HL-60 (cell line): Measurements from ENCODE around the gene BDNF.
"Not testable (repeated sequence)": the region's sequence is repeated elsewhere in the genome, so short reads cannot be mapped to it uniquely, and the experiment has no call there.

ENCODE experiments used
- GABPA ChIP-seq: IDR thresholded peaks from 2 replicates; pipeline ENCODE4 v1.6.1; 2012; ENCODE audit warnings: low read depth
- POLR2AphosphoS5 ChIP-seq: IDR thresholded peaks from 2 replicates; pipeline ENCODE4 v1.6.1; 2012; ENCODE audit warnings: low read depth
- TF ChIP-seq, protein P1 (sequence below): IDR thresholded peaks from one replicate; pipeline ENCODE4 v1.5.1; 2011; ENCODE audit warnings: low read length, control low read depth, inconsistent platforms; ENCODE audit not compliant: insufficient read depth
- TF ChIP-seq, protein P2 (sequence below): IDR thresholded peaks from 2 replicates; pipeline ENCODE4 v1.6.1; 2012; ENCODE audit warnings: low read depth; ENCODE audit not compliant: insufficient replicate concordance

DNA sequence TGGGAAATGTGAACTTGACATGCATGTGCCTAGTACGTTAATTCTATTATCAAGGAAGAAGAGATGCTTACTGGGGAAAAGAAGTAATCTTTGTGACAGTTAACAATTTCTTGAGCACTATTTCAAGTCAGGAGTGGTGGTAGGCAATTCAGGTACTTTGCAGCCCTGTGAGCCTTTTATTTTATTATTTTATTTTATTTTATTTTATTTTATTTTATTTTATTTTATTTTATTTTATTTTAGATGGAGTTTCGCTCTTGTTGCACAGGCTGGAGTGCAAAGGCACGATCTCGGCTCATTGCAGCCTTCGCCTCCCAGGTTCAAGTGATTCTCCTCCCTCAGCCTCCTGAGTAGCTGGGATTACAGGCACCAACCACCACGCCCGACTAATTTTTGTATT, 31.5 kb upstream of the BDNF start:
- TF ChIP-seq GABPA, POLR2AphosphoS5: not testable (repeated sequence)
- TF ChIP-seq, protein P1, sequence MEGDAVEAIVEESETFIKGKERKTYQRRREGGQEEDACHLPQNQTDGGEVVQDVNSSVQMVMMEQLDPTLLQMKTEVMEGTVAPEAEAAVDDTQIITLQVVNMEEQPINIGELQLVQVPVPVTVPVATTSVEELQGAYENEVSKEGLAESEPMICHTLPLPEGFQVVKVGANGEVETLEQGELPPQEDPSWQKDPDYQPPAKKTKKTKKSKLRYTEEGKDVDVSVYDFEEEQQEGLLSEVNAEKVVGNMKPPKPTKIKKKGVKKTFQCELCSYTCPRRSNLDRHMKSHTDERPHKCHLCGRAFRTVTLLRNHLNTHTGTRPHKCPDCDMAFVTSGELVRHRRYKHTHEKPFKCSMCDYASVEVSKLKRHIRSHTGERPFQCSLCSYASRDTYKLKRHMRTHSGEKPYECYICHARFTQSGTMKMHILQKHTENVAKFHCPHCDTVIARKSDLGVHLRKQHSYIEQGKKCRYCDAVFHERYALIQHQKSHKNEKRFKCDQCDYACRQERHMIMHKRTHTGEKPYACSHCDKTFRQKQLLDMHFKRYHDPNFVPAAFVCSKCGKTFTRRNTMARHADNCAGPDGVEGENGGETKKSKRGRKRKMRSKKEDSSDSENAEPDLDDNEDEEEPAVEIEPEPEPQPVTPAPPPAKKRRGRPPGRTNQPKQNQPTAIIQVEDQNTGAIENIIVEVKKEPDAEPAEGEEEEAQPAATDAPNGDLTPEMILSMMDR: not testable (repeated sequence)
- TF ChIP-seq, protein P2, sequence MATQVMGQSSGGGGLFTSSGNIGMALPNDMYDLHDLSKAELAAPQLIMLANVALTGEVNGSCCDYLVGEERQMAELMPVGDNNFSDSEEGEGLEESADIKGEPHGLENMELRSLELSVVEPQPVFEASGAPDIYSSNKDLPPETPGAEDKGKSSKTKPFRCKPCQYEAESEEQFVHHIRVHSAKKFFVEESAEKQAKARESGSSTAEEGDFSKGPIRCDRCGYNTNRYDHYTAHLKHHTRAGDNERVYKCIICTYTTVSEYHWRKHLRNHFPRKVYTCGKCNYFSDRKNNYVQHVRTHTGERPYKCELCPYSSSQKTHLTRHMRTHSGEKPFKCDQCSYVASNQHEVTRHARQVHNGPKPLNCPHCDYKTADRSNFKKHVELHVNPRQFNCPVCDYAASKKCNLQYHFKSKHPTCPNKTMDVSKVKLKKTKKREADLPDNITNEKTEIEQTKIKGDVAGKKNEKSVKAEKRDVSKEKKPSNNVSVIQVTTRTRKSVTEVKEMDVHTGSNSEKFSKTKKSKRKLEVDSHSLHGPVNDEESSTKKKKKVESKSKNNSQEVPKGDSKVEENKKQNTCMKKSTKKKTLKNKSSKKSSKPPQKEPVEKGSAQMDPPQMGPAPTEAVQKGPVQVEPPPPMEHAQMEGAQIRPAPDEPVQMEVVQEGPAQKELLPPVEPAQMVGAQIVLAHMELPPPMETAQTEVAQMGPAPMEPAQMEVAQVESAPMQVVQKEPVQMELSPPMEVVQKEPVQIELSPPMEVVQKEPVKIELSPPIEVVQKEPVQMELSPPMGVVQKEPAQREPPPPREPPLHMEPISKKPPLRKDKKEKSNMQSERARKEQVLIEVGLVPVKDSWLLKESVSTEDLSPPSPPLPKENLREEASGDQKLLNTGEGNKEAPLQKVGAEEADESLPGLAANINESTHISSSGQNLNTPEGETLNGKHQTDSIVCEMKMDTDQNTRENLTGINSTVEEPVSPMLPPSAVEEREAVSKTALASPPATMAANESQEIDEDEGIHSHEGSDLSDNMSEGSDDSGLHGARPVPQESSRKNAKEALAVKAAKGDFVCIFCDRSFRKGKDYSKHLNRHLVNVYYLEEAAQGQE: not testable (repeated sequence)
